RWPE2 (cell line): ENCODE data around the gene DFFB.

Source experiments
- ATAC-seq: fragments of 200-7000 bp; cut with Tn5 transposase; 3 replicates; pipeline ENCODE4 v1.9.1; 2021; ENCODE audit warnings: low read depth
- DNase-seq: peaks from one replicate; pipeline ENCODE4 v3.0.0-alpha.2; 2020; ENCODE audit warnings: low spot score
- H3K27ac ChIP-seq: fragments of 450-650 bp; 2 replicates; pipeline ENCODE4 v1.5.1; 2017; ENCODE audit warnings: mild to moderate bottlenecking; ENCODE audit not compliant: poor library complexity, severe bottlenecking
- H3K27me3 ChIP-seq: fragments of 250-450 bp; sonication (Bioruptor Pico); 2 replicates; pipeline ENCODE4 v1.5.1; 2021; ENCODE audit warnings: mild to moderate bottlenecking, moderate library complexity; ENCODE audit not compliant: insufficient read depth, poor library complexity, severe bottlenecking
- H3K36me3 ChIP-seq: fragments of 250-450 bp; sonication (Bioruptor Pico); 2 replicates; pipeline ENCODE4 v1.5.1; 2020; ENCODE audit warnings: low read depth, mild to moderate bottlenecking, moderate library complexity
- H3K4me1 ChIP-seq: fragments of 250-450 bp; sonication (Bioruptor Pico); 2 replicates; pipeline ENCODE4 v1.5.1; 2021; ENCODE audit warnings: mild to moderate bottlenecking, moderate library complexity; ENCODE audit not compliant: insufficient read depth, poor library complexity, severe bottlenecking
- H3K4me3 ChIP-seq: fragments of 250-450 bp; sonication (Bioruptor Pico); 2 replicates; pipeline ENCODE4 v1.5.1; 2021; ENCODE audit warnings: mild to moderate bottlenecking, moderate library complexity; ENCODE audit not compliant: severe bottlenecking
- H3K9me3 ChIP-seq: fragments of 250-450 bp; sonication (Bioruptor Pico); 2 replicates; pipeline ENCODE4 v1.5.1; 2021; ENCODE audit warnings: mild to moderate bottlenecking, moderate library complexity; ENCODE audit not compliant: severe bottlenecking
- TF ChIP-seq, protein P1 (sequence below): fragments of 450-650 bp; IDR thresholded peaks from one replicate; pipeline ENCODE4 v1.5.1; 2017; ENCODE audit warnings: mild to moderate bottlenecking, moderate library complexity; ENCODE audit not compliant: poor library complexity, severe bottlenecking

The DFFB gene

GRCh38 chr1:3890389-3891328 lies 33.4 kb downstream of the DFFB start:
- H3K27ac ChIP-seq: no peak overlapping the region
- ATAC-seq (no peak), DNase-seq (no peak)
- H3K9me3 ChIP-seq: no peaks in the 10 kb centered on the region
- TF ChIP-seq, protein P1, sequence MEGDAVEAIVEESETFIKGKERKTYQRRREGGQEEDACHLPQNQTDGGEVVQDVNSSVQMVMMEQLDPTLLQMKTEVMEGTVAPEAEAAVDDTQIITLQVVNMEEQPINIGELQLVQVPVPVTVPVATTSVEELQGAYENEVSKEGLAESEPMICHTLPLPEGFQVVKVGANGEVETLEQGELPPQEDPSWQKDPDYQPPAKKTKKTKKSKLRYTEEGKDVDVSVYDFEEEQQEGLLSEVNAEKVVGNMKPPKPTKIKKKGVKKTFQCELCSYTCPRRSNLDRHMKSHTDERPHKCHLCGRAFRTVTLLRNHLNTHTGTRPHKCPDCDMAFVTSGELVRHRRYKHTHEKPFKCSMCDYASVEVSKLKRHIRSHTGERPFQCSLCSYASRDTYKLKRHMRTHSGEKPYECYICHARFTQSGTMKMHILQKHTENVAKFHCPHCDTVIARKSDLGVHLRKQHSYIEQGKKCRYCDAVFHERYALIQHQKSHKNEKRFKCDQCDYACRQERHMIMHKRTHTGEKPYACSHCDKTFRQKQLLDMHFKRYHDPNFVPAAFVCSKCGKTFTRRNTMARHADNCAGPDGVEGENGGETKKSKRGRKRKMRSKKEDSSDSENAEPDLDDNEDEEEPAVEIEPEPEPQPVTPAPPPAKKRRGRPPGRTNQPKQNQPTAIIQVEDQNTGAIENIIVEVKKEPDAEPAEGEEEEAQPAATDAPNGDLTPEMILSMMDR: no peak
- no peaks in the 10 kb centered on the region for H3K27me3 ChIP-seq
- H3K4me3 ChIP-seq: no peak overlapping the region
- no peaks in the 10 kb centered on the region for H3K4me1 ChIP-seq
- peaks cover 41% of the 10 kb centered on the region for H3K36me3 ChIP-seq

- TF ChIP-seq, protein P1: no peak
- ATAC-seq: no peak
- Histone ChIP-seq H3K27ac (no peak overlapping the region), H3K36me3 (peaks cover 41% of the 10 kb centered on the region), H3K4me1 (no peaks in the 10 kb centered on the region), H3K4me3 (no peak overlapping the region), H3K9me3 (no peaks in the 10 kb centered on the region), H3K27me3 (no peaks in the 10 kb centered on the region)
- no peak for DNase-seq
Observed at GRCh38 chr1:3891329-3891865, 34.1 kb downstream of the DFFB start.

DNA sequence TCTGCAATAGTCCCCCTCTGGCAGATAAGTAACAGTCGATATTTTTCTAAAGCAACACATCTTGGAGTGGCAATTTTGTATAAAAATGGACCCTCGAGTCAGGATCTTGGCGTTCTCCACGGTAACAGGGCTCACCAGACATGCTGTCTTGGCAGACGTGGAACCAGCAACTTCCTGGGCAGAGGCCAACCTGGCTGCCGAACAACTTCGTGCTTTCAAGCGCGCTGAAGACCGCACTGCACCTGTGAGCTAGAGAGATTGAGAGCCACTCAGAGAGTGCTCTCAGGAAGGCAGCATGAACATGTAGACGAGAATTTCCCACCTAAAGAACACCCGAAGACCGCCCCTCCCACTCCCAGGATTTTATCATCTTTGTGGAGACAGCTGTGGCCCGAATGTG lies 35.5 kb downstream of the DFFB start:
- no peak overlapping the region for H3K4me3 ChIP-seq
- peaks cover 39% of the 10 kb centered on the region for H3K36me3 ChIP-seq
- H3K9me3 ChIP-seq: peaks cover under 1% of the 10 kb centered on the region
- no peak overlapping the region for H3K27ac ChIP-seq
- TF ChIP-seq, protein P1: no peak
- ATAC-seq (no peak), DNase-seq (no peak)
- no peaks in the 10 kb centered on the region for H3K4me1 ChIP-seq
- H3K27me3 ChIP-seq: no peaks in the 10 kb centered on the region

- H3K4me3 ChIP-seq: no peak overlapping the region
- H3K4me1 ChIP-seq: no peaks in the 10 kb centered on the region
- ATAC-seq (no peak), DNase-seq (no peak)
- H3K36me3 ChIP-seq: peaks cover 39% of the 10 kb centered on the region
- TF ChIP-seq, protein P1: no peak
- peaks cover 5% of the 10 kb centered on the region for H3K9me3 ChIP-seq
- no peak overlapping the region for H3K27ac ChIP-seq
- no peaks in the 10 kb centered on the region for H3K27me3 ChIP-seq
Observed at GRCh38 chr1:3893190-3893589, 35.9 kb downstream of the DFFB start.
